GM12864 (cell line): ENCODE data around the gene PSD.
A peak's percentile ranks its signal among the peaks of the same experiment; 100 is the strongest.

ENCODE experiments used
- DNase-seq: peaks from one replicate; pipeline ENCODE4 v3.0.0-alpha.2; 2011; ENCODE audit warnings: low read depth
- H3K4me3 ChIP-seq: 2 replicates; pipeline ENCODE4 v1.5.1; 2011; ENCODE audit warnings: mild to moderate bottlenecking, low read depth, low read length, control low read depth
- TF ChIP-seq, protein P1 (sequence below): IDR thresholded peaks from 2 replicates; pipeline ENCODE4 v1.5.1; 2011; ENCODE audit warnings: low read depth, mild to moderate bottlenecking, moderate library complexity, low read length, control low read depth, inconsistent platforms; ENCODE audit errors: missing control alignments

Gene PSD

DNA sequence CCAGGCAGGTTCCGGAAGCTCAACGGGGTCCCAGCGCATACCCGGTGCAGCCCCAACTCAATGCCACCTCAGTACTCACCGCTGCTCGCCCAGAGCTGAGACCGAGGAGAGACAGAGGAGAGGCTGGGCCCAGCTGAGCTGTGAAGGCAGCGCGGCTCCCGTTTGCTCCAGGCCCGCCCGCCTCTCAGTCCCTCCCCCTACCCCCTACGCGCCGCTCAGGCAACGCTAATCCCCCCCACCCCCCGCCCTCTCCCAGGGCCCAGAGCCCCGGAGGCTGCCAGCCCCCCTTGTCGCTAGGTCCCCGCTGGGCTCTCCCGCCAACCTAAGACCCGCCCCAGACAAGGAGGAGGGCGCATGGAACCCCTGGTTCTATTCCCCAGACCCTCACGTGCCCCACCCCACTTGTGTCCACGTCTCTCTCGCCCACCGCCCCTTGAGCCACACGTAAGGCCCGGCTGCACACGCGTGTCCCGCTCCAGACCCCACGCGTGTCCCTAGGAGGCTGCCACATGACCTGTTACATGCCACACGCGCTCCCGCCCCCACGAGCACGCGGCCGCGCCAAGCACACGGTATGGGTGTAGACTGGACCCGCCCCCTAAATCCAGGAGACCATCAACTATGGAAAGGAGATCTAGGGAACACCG, at the start of gene PSD:
Gene PSD, minus strand, starts transcription at position 164 of the 647 bp plus-strand sequence. CDS start 1,747 bp downstream, outside the sequence.
- DNase-seq, result no peak
- TF ChIP-seq, protein P1, sequence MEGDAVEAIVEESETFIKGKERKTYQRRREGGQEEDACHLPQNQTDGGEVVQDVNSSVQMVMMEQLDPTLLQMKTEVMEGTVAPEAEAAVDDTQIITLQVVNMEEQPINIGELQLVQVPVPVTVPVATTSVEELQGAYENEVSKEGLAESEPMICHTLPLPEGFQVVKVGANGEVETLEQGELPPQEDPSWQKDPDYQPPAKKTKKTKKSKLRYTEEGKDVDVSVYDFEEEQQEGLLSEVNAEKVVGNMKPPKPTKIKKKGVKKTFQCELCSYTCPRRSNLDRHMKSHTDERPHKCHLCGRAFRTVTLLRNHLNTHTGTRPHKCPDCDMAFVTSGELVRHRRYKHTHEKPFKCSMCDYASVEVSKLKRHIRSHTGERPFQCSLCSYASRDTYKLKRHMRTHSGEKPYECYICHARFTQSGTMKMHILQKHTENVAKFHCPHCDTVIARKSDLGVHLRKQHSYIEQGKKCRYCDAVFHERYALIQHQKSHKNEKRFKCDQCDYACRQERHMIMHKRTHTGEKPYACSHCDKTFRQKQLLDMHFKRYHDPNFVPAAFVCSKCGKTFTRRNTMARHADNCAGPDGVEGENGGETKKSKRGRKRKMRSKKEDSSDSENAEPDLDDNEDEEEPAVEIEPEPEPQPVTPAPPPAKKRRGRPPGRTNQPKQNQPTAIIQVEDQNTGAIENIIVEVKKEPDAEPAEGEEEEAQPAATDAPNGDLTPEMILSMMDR, result no peak
- peak within 1 kb of the TSS; percentile 73 for H3K4me3 ChIP-seq

DNA sequence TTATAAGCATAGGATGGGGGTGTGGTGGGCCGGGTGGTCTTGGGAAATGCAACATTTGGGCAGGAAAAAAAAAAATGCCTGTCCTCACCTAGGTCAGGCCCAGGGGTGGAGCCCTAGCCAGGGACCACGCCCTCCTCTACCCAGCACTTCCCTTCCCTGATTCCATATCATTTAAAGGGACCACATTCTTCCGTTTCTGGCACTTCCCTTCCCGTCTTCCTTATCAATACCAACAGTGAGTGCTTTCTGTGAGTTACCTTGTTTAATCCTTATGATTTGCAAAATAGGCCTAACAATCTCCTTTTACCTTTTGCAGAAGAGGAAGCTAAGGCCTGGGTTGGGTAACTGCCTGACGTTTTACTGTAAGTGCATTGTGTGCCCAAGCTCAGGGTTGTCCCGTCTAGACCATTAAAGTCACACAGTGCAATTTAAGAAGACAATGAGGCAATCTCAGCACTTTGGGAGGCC, 49.4 kb upstream of the PSD start:
- no peak for DNase-seq

DNA sequence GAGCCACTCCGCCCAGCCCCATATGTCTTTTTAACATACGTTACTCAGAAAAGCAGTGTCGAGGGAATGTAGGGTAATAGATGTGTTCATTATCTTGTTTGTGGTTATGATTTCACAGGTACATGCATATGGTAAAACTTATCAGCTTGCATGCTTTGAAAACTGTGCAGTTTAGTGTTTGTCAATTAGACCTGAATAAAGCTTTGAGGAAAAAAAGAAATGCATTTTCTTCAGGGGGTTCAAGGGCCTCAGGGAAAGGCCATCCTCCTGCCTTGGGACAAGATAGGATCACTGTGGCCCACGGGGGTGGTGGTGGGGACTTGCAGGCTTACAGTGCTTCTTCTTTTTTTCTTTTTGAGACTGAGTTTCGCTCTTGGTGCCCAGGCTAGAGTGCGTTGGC, 48.7 kb upstream of the PSD start:
- TF ChIP-seq, protein P1, result no peak
- no peak for DNase-seq
- no peak overlapping the region for H3K4me3 ChIP-seq

More for the DNA sequence above, 49.4 kb upstream of the PSD start:
- TF ChIP-seq, protein P1, result no peak
- no peak overlapping the region for H3K4me3 ChIP-seq

DNA sequence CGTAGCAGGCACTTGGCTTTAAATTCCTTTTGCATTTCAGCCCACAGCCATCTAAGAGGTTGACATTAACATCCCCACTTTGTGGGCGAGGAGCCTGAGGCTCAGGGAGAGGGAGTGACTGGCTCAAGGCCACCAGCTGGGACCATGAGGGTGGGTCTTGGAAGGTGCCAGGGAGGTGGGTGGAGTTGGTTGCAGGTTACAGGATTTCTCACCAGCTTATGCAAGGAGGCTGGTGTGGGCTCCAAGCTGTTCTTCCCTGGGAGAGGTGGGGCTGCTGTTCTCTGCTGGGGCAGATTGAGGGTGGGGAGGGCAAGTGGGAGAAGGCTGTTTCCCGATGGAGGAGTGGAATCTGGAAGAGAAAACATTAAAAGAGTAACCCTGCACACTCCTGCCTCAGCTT, 46.9 kb upstream of the PSD start:
- no peak overlapping the region for H3K4me3 ChIP-seq
- no peak for DNase-seq
- TF ChIP-seq, protein P1, result no peak

DNA sequence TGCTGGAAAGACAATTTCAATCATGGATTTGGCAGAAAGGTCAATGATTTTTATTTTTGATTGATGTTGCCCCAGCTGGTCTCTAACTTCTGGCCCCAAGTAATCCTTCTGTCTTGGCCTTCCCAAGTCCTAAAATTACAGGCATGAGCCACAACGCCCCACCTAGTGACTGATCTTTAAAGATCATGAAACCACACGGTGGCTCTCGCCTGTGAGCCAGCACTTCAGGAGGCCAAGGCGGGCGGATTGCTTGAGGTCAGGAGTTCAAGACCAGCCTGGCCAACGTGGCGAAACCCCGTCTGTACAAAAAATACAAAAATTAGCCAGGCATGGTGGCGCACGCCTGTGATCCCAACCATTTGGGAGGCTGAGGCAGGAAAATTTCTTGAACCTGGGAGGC, 45.4 kb upstream of the PSD start:
- no peak overlapping the region for H3K4me3 ChIP-seq
- TF ChIP-seq, protein P1, result no peak
- no peak for DNase-seq

DNA sequence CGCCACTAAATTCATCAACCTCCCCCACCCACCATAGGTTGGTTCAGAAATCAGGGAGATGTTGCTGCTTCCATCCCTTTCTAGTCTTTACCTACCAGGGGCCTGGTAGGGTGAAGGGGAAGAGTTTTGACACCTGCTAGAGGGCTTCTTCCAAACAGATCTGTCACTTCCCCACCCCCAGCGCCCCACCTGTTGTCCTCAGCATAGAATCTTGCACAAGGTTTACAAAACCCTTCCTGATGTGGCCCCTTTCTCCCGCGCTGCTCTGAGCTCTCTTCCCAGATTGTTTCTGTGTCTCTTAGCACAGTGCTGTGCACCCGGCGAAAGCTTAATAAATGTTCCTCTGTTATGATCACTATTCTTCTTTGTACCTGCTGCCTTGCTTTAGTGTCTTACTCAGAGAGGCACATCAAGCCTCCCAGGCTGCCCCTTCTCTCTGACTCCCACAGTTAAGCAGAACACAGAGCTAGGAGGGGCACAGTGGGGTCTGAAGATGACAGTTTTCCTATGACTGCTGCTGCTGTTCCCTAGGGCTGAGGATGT, 44.0 kb upstream of the PSD start:
- DNase-seq, result no peak
- H3K4me3 ChIP-seq, result no peak overlapping the region

More for the DNA sequence above, 44.0 kb upstream of the PSD start:
- TF ChIP-seq, protein P1, result no peak
